Endothelial cell (in vitro differentiated cells): ENCODE data around the gene VWA8. TPM values are rescaled to one million over a fixed set of nuclear protein-coding genes. Genes with fewer than 3 reads are reported as not detected.

Experiments used
- DNase-seq: peaks from one replicate; pipeline ENCODE4 v3.0.0; 2021; ENCODE audit warnings: low spot score
- H3K27ac Mint-ChIP-seq: one replicate; pipeline ENCODE4 v1.8.0; 2021; ENCODE audit warnings: mixed read lengths, inconsistent platforms; ENCODE audit not compliant: unreplicated experiment
- H3K27me3 Mint-ChIP-seq: one replicate; pipeline ENCODE4 v1.8.0; 2021; ENCODE audit warnings: mild to moderate bottlenecking, moderate library complexity, mixed read lengths, inconsistent platforms; ENCODE audit not compliant: unreplicated experiment
- H3K36me3 Mint-ChIP-seq: one replicate; pipeline ENCODE4 v1.8.0; 2021; ENCODE audit warnings: mild to moderate bottlenecking, low read depth, mixed read lengths, inconsistent platforms; ENCODE audit not compliant: unreplicated experiment
- H3K4me1 Mint-ChIP-seq: one replicate; pipeline ENCODE4 v1.8.0; 2021; ENCODE audit warnings: mild to moderate bottlenecking, mixed read lengths, inconsistent platforms; ENCODE audit not compliant: unreplicated experiment
- H3K4me3 Mint-ChIP-seq: one replicate; pipeline ENCODE4 v1.8.0; 2021; ENCODE audit warnings: mild to moderate bottlenecking, mixed read lengths, inconsistent platforms; ENCODE audit not compliant: unreplicated experiment
- H3K9me3 Mint-ChIP-seq: one replicate; pipeline ENCODE4 v1.8.0; 2021; ENCODE audit warnings: mixed read lengths, inconsistent platforms; ENCODE audit not compliant: unreplicated experiment
- total RNA-seq: library from RNA; stranded (reverse); fragmentation: NEBNext Ultra II Directional; extraction: Animal tissue kit (Norgen Biotek cat#: 25700); gene quantifications from one replicate; pipeline ENCODE4 v1.2.1, GENCODE V29; 2021; ENCODE audit not compliant: unreplicated experiment
- TF ChIP-seq, protein P1 (sequence below): fragments of 200-600 bp; sonication (generic); IDR thresholded peaks from one replicate; pipeline ENCODE4 v1.5.0; 2021; ENCODE audit warnings: antibody characterized with exemption; ENCODE audit not compliant: unreplicated experiment

The VWA8 gene
- total RNA-seq, 1 donor from 2014 or later, result 8.2 TPM

DNA sequence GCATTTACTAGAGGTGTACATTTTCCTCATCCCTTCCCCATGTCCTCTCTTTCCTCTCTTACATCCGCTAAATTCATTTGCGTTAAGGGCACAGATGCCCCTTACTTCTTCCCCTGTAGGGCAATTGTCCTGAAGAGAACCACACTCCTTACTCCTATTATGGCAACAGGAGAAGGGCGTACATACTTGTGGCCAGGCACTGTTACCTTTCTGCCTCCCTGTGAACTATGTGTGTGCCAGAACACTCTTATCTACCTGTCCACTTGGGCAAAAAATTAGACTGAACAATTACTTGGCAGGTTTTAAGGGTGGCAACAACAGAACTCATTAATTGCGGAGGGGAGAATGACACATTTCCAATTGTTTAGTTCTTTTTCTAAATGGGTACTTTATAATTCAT lies 351.1 kb downstream of the VWA8 start:
- DNase-seq, result no peak
- Mint-ChIP-seq H3K4me3 (no peak overlapping the region), H3K4me1 (peaks cover 32% of the 10 kb centered on the region), H3K27ac (peak overlapping the region; percentile 9), H3K27me3 (no peaks in the 10 kb centered on the region), H3K36me3 (peaks cover 2% of the 10 kb centered on the region), H3K9me3 (no peaks in the 10 kb centered on the region)
- TF ChIP-seq, protein P1, sequence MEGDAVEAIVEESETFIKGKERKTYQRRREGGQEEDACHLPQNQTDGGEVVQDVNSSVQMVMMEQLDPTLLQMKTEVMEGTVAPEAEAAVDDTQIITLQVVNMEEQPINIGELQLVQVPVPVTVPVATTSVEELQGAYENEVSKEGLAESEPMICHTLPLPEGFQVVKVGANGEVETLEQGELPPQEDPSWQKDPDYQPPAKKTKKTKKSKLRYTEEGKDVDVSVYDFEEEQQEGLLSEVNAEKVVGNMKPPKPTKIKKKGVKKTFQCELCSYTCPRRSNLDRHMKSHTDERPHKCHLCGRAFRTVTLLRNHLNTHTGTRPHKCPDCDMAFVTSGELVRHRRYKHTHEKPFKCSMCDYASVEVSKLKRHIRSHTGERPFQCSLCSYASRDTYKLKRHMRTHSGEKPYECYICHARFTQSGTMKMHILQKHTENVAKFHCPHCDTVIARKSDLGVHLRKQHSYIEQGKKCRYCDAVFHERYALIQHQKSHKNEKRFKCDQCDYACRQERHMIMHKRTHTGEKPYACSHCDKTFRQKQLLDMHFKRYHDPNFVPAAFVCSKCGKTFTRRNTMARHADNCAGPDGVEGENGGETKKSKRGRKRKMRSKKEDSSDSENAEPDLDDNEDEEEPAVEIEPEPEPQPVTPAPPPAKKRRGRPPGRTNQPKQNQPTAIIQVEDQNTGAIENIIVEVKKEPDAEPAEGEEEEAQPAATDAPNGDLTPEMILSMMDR, result no peak

DNA sequence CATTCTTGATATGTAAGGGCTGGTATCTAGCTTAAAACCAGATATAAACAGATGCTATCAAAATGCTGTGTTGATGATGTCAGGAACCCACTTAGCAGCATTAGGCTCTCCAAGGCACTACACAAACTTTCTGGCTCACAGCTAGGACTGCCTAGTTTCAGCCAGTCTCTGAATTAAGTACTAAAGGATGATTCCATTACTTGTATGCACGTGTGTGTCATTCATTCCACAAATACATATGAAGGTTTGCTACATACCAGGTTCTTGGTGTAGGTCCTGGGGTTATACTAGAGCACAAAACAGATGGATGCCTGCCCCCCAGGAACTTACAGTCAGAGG lies 352.1 kb downstream of the VWA8 start:
- no peak for DNase-seq
- no peak overlapping the region for H3K27ac Mint-ChIP-seq

DNA sequence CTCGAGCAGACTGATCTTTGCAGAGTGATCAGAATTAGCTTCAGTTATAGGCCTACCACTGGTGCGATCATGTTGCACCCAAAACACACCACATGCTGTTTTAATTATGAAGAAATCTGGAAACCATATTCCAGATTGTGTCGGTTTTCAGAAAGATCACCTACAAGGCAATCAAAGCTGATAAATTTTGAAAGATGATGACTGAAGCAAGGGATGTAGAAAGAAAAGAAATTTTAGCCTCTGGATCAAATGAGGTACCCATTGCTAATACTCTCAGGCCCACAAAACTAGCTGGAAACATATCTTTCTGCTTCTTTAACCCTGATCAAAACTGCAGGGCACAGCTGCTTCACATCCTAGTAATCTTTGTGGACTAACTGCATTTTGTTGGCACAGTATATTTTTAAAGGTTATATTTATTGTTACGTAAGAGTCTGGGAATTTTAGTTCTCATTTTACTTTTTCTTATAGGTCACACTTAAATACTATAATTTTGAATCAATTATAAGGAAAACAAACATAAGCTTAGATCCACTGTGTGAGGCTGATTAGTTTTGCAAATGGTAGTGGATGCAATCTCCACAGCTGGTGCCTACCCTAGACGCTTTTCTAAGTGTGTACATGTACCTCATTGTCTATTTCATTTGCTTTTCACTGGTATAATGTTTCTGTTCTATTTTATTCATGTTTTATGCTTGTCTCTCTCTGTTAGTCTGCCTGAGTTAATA lies 352.6 kb downstream of the VWA8 start:
- TF ChIP-seq, protein P1, result no peak
- Mint-ChIP-seq H3K4me3 (no peak overlapping the region), H3K27me3 (no peaks in the 10 kb centered on the region), H3K9me3 (no peaks in the 10 kb centered on the region), H3K27ac (no peak overlapping the region), H3K4me1 (peaks cover 16% of the 10 kb centered on the region), H3K36me3 (peaks cover 2% of the 10 kb centered on the region)
- no peak for DNase-seq

More for the DNA sequence above, 352.1 kb downstream of the VWA8 start:
- Mint-ChIP-seq H3K4me3 (no peak overlapping the region), H3K4me1 (peaks cover 21% of the 10 kb centered on the region), H3K36me3 (peaks cover 2% of the 10 kb centered on the region), H3K27me3 (no peaks in the 10 kb centered on the region), H3K9me3 (no peaks in the 10 kb centered on the region)
- TF ChIP-seq, protein P1, result no peak

DNA sequence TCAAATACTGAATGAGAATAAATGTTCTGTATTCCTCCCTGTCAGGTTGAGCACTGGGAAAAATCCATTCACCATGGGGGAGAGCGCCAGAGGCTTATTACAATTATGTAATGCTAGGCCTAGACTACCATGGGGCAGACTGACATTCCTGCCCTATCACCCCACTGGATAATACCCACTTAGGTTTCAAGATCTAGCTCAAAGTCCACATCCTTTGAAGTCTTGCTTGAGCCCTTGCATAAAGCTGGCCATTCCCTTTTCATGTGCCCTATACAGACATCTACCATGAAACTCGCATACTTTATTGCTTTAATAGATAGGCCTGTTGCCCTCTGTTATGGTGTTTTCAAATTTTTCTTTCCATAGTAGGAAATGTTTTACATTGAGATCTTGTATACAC lies 354.3 kb downstream of the VWA8 start:
- TF ChIP-seq, protein P1, result no peak
- H3K4me1 Mint-ChIP-seq, result peaks cover 14% of the 10 kb centered on the region
- H3K4me3 Mint-ChIP-seq, result no peak overlapping the region
- no peak overlapping the region for H3K27ac Mint-ChIP-seq
- no peaks in the 10 kb centered on the region for H3K27me3 Mint-ChIP-seq
- H3K9me3 Mint-ChIP-seq, result no peaks in the 10 kb centered on the region
- peaks cover 2% of the 10 kb centered on the region for H3K36me3 Mint-ChIP-seq
- DNase-seq, result no peak
